HG03066 (cell line): ENCODE measurements around the gene L1CAM.

Source experiments
- ATAC-seq: cut with Tn5 transposase; IDR thresholded peaks from one replicate; pipeline ENCODE4 v1.9.1; 2021; ENCODE audit warnings: low read depth; ENCODE audit not compliant: unreplicated experiment

The L1CAM gene

DNA sequence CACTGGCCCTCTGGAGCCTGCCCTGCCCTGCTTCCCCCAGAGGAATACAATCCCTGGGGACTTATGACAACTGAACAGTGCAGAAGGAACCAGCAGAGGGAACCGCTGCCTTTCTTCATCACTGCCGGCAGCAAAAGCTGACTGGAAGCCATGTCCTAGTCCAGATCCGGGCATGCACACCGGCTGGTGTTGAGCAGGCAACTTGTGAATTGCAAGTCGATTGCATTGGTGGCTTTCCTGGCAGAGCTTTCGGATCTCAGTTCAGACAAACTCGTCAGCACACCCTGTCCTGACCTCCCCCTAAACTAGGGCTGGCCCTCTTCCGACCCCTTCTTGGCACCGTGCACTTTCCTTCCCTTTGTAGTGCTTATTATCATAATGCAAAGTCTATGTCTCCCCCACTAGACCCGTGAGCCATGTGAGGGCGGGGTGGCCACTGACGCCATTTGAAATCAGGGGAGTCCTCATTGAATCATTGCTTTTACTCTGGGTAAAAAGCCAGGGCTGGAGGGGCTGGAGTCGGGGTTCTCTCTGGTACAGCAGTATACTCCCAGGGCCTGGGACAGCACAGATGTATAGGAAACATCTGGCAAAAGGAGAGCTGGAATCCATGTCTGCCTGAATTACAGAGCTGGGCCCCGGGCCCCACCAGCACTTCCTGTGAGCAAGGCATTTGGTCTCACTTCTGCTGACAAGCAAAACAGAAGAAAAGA is 38.3 kb upstream of the L1CAM start:
- ATAC-seq = no peak

DNA sequence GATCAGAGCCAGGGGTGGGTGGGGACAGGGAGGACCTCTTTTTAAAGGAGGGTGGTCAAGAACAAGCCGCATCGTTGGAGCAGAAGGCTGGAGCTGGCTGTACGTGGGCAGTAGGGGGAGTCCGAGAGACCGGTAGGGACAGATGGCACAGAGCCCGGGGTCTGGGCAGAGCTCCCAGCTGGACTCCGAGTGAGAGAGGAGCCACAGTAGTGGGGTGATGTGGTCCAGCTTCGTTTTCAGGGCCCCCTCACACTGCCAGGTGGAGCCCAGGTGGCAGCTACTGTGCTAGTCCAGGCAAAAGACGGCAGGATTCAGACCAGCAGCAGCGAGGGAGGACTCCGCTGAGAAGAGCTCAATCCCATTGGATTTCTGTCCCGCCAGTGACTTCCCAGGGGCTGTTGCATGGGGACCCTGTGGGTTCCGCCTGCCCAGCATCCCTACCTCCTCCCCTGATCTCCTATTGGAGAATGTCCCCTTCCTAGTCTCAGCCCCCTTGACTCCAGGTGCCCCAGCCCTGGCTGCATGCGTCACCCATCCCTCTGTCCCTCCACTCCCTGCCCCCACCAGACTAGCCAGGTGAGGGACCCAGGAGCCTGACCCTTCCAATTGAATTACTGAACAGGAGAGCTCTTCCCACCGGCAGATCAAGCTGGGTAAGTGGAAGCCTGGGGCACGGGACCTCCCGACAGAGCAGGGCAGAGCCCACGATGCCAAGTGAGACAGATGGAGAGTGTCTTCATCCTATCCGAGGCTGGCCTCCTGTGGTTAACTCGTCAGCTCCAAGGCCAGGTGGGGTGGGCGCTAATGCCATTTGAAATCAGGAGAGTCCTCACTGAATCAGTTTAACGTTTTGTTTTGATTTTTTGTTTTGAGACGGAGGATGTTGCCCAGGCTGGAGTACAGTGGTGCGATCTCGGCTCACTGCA is 37.2 kb upstream of the L1CAM start:
- no peak for ATAC-seq

DNA sequence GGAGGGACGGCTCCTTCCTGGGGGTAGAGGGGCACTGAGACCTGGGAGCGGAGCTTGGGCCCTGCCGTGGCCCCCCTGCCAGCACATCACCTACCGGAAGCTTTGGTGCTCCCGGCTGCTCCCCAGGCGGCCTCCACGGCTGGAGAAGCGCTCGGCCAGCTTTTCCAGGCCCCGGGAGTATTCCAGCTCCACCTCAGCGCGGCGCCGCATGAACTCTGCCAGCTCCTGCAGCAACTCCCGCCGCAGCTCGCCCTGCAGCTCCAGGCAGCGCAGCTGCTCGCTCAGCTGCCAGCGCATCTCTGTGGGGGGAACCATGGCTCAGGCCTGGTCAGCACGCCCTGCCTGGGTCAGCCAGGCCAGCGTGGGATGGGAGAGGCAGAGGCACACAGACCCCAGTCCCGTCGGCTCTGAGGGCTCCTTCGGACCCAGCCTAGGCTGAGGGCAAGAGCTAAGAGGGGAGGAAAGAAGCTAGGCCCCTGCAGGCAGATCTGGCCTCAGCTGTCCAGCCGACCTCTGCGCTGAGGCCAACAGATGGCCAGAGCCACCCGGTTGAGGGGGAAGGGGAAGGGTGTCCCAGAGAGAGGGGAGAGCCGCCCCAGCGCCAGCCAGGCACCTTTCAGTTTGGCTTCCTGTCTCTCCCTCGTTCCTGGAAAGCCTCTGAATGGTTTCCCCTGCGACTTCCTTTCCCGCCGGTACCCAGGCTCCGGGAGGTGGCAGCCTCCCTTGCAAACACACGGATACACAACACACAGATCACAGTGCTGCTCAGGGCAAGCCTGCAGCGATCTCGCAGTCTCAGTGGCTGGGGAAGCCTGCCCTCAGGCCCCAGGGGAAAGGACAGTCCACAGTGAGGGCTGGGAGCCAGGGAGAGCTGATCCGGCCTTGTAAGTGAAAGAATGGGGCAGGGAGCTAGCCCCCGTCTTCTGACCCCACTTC is 35.8 kb upstream of the L1CAM start:
- ATAC-seq = no peak

- no peak for ATAC-seq
Measured at GRCh38 chrX:153921070-153921469, 35.1 kb upstream of the L1CAM start.

- ATAC-seq = no peak
Measured at GRCh38 chrX:153920546-153920945, 34.6 kb upstream of the L1CAM start.

DNA sequence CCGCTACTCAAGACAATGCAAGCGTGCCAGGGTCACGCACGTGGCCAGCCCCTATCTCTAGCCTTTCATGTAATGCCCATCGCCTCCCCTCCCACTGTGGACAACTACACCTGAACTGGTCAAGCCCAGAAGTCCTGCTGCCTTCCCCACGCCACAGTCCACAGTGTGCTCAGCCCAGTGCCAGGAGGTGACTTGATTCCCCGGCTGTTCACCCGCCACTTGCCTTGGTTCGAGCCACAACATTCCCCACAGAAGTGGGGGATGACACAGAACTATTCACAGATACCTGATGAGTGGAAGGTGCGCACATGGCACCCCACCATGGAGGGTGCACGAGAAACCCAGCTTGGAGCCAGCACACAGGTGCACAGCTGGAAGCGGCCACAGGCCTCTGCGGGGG is 33.3 kb upstream of the L1CAM start:
- ATAC-seq = no peak

GRCh38 chrX:153917869-153918268 is 31.9 kb upstream of the L1CAM start:
- ATAC-seq = no peak

DNA sequence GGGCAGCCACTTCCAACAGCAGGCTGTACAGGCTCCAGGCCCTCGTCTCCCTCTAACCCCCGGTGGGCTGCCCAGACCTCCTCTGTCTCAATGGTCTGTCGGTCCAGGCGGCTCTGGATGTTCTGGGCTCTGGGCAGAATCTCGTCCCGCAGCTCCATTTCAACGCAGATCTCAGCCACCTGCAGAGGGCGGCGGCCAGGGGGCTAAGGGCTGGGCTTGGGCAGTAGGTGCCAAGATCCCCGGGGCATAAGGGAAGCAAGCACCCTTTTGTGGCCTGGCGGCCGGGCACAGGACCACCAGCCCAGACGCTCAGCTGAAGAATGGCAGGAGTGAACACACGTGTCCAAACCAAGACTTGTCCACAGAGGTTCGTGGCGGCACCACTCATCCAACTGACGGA is 27.7 kb upstream of the L1CAM start:
- ATAC-seq = no peak

GRCh38 chrX:153913211-153913610 is 27.2 kb upstream of the L1CAM start:
- no peak for ATAC-seq

GRCh38 chrX:153911798-153912197 is 25.8 kb upstream of the L1CAM start:
- ATAC-seq = no peak

GRCh38 chrX:153910446-153910845 is 24.5 kb upstream of the L1CAM start:
- ATAC-seq = no peak

DNA sequence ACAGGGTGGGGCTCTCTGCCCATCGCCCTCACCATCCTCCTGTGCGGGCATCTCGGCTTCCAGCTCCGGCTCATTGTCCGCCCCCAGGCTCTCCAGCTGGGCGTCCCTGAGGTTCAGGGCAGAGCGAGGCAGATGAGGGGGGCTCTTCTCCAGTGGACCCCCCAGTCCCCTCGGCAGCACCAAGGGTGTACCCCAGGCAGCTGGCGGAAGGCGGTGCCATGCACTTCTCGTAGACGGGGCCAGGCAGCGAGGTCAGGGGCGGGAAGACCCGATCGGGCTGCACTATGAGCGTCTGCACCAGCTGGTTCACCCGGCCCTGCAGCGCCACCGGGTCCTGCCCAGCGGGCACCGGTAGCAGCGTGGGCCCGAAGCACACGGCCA is 24.0 kb upstream of the L1CAM start:
- no peak for ATAC-seq

- no peak for ATAC-seq
Measured at GRCh38 chrX:153909024-153909979, 23.3 kb upstream of the L1CAM start.

DNA sequence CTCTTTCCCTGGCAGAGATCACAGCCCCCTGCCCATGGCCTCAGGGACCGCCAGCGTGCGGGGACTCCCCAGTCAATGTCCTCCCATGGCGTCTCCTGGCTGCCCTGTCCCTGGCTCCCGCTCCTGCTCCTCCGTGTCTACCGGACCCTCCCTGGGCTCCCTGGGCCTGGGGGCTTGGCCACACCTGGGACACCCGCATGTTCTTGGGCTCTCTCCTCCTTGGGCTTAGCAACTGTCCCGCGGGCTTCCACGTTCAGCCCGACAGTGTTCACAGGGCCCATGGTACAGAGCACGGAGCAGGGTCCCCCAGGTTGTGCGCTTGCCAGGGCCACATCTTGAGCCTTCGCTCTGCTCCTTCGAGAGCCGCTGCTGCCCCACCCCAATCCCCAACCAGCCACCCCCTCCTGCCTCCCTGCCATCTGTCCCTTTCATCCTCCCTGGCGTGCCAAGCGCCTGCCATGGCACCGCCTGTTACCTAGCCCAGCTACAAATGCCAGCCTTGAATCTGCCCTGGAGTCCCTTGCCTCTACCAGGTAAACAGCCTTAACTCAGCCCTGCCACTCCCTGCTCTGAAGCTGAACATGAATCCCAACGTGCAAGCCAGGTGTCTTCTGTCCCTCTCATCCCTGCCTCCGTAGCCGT is 22.4 kb upstream of the L1CAM start:
- no peak for ATAC-seq

- ATAC-seq = no peak
Measured at GRCh38 chrX:153907456-153907855, 21.5 kb upstream of the L1CAM start.

DNA sequence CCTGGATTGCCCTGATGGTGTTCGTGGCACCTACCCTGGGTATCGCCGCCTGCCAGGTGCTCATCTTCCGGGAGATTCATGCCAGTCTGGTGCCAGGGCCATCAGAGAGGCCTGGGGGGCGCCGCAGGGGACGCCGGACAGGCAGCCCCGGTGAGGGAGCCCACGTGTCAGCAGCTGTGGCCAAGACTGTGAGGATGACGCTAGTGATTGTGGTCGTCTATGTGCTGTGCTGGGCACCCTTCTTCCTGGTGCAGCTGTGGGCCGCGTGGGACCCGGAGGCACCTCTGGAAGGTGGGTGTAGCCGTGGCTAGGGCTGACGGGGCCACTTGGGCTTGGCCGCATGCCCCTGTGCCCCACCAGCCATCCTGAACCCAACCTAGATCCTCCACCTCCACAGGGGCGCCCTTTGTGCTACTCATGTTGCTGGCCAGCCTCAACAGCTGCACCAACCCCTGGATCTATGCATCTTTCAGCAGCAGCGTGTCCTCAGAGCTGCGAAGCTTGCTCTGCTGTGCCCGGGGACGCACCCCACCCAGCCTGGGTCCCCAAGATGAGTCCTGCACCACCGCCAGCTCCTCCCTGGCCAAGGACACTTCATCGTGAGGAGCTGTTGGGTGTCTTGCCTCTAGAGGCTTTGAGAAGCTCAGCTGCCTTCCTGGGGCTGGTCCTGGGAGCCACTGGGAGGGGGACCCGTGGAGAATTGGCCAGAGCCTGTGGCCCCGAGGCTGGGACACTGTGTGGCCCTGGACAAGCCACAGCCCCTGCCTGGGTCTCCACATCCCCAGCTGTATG is 20.3 kb upstream of the L1CAM start:
- no peak for ATAC-seq

DNA sequence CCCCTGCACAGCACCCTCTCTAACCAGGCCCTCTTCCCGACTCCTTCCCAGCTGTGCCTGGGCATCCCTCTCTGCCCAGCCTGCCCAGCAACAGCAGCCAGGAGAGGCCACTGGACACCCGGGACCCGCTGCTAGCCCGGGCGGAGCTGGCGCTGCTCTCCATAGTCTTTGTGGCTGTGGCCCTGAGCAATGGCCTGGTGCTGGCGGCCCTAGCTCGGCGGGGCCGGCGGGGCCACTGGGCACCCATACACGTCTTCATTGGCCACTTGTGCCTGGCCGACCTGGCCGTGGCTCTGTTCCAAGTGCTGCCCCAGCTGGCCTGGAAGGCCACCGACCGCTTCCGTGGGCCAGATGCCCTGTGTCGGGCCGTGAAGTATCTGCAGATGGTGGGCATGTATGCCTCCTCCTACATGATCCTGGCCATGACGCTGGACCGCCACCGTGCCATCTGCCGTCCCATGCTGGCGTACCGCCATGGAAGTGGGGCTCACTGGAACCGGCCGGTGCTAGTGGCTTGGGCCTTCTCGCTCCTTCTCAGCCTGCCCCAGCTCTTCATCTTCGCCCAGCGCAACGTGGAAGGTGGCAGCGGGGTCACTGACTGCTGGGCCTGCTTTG is 19.6 kb upstream of the L1CAM start:
- no peak for ATAC-seq
